Measurements from ENCODE around the gene GAA.

The GAA gene

GRCh38 chr17:80104956-80105375 lies 3.6 kb downstream of the GAA start:
- DNase-seq: no peak

- DNase-seq: no peak
Observed at GRCh38 chr17:80105762-80106161, 4.4 kb downstream of the GAA start.

- DNase-seq: no peak
Observed at GRCh38 chr17:80106176-80106575, 4.8 kb downstream of the GAA start.

GRCh38 chr17:80106751-80107150 lies 5.4 kb downstream of the GAA start:
- DNase-seq: no peak

- DNase-seq: no peak
Observed at GRCh38 chr17:80107231-80108021, 6.0 kb downstream of the GAA start.

GRCh38 chr17:80108036-80108971 lies 6.9 kb downstream of the GAA start:
- no peak for DNase-seq

GRCh38 chr17:80109066-80109660 lies 7.8 kb downstream of the GAA start:
- no peak for DNase-seq

- DNase-seq: no peak
Observed at GRCh38 chr17:80109713-80110446, 8.5 kb downstream of the GAA start.

- DNase-seq: no peak
Observed at GRCh38 chr17:80110447-80110812, 9.0 kb downstream of the GAA start.

GRCh38 chr17:80110927-80111701 lies 9.7 kb downstream of the GAA start:
- no peak for DNase-seq

- no peak for DNase-seq
Observed at GRCh38 chr17:80111702-80112470, 10.5 kb downstream of the GAA start.

GRCh38 chr17:80112471-80113032 lies 11.2 kb downstream of the GAA start:
- DNase-seq: no peak

- DNase-seq: no peak
Observed at GRCh38 chr17:80113033-80113484, 11.7 kb downstream of the GAA start.

GRCh38 chr17:80114758-80115157 lies 13.4 kb downstream of the GAA start:
- no peak for DNase-seq

GRCh38 chr17:80115159-80115558 lies 13.8 kb downstream of the GAA start:
- DNase-seq: no peak

- no peak for DNase-seq
Observed at GRCh38 chr17:80116276-80116920, 15.0 kb downstream of the GAA start.

GRCh38 chr17:80116921-80117380 lies 15.6 kb downstream of the GAA start:
- no peak for DNase-seq

- DNase-seq: no peak
Observed at GRCh38 chr17:80117491-80118401, 16.4 kb downstream of the GAA start.

All from effector CD8-positive, alpha-beta T cell (primary cell).